ENCODE results near the gene GAD2.

The GAD2 gene

GRCh38 chr10:26216585-26217395 is at the start of gene GAD2:
TSS of gene GAD2 (plus strand) at chr10:26216774. CDS start at chr10:26216810, 36 bp downstream.
- DNase-seq, result peak in 2 of 51 donors; percentile 15 to 63

GRCh38 chr10:26169466-26169865 is 47.1 kb upstream of the GAD2 start:
- no peak for DNase-seq

GRCh38 chr10:26172131-26172530 is 44.4 kb upstream of the GAD2 start:
- no peak for DNase-seq

- DNase-seq, result no peak
Observed at GRCh38 chr10:26173837-26174236, 42.7 kb upstream of the GAD2 start.

GRCh38 chr10:26177341-26177740 is 39.2 kb upstream of the GAD2 start:
- no peak for DNase-seq

- no peak for DNase-seq
Observed at GRCh38 chr10:26194275-26194674, 22.3 kb upstream of the GAD2 start.

- no peak for DNase-seq
Observed at GRCh38 chr10:26197248-26197647, 19.3 kb upstream of the GAD2 start.

- no peak for DNase-seq
Observed at GRCh38 chr10:26198119-26198518, 18.5 kb upstream of the GAD2 start.

GRCh38 chr10:26199841-26200240 is 16.7 kb upstream of the GAD2 start:
- DNase-seq, result no peak

GRCh38 chr10:26205223-26205622 is 11.4 kb upstream of the GAD2 start:
- DNase-seq, result no peak

GRCh38 chr10:26211781-26212444 is 4.7 kb upstream of the GAD2 start:
- DNase-seq, result no peak

GRCh38 chr10:26212511-26212910 is 4.1 kb upstream of the GAD2 start:
- DNase-seq, result no peak

GRCh38 chr10:26213157-26213800 is 3.3 kb upstream of the GAD2 start:
- DNase-seq, result no peak

GRCh38 chr10:26214004-26214403 is 2.6 kb upstream of the GAD2 start:
- DNase-seq, result no peak

- no peak for DNase-seq
Observed at GRCh38 chr10:26214551-26215395, 1.8 kb upstream of the GAD2 start.

- peak in 1 of 51 donors; percentile 47 for DNase-seq
Observed at GRCh38 chr10:26215396-26215934, 1.1 kb upstream of the GAD2 start.

GRCh38 chr10:26215935-26216584 is 514 bp upstream of the GAD2 start:
- peak in 14 of 51 donors; percentile 3 to 78 (median 24) for DNase-seq

GRCh38 chr10:26217396-26218086 is 967 bp downstream of the GAD2 start:
- DNase-seq, result no peak

- DNase-seq, result peak in 1 of 51 donors; percentile 31
Observed at GRCh38 chr10:26219676-26220075, 3.1 kb downstream of the GAD2 start.

- no peak for DNase-seq
Observed at GRCh38 chr10:26220901-26221300, 4.3 kb downstream of the GAD2 start.

All from hypothalamus (tissue), 51 donors.